ENCODE measurements around the gene ARHGEF10L.

The ARHGEF10L gene

DNA sequence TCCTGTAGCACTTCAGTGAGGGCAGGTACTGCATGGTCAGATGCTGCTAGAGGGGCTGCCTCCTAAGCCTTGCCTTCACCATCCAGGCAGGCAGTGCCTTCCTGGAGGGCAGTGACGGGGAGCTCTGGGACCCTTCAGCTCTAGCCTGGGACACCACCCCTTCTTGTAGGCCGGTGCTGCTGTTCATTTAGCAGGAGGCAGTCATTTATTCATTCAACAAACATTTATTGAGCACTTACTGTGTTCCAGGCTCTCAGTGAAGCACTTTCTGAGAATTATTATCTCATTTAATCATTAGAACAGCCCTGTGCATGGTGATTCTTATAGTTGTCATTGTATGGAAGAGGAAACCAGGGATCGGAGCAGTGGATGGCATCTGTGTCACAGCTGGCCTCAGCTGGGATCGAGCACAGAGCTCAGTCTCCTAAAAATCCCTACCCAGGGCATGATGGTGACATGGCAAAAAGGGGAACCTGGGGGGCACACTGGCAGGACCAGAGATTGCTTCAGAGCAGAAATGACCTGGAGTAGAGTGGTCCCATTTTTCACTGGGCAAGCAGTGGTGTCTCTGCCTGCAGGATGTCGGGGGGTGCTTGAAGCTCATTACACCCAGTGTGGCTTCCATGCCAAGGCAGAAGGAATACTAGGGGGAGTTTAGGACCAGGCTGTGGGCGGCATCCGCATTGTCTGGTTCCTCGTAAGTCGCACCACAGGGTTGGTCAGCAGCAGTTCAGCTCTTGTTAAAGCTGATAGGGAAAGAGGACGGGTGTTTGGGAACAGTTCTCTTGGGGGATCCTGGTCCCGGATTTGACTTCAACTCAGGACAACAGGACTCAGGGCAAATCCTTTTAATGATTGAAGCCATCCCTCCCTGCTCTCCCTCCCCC, 28.8 kb downstream of the ARHGEF10L start:
- TF ChIP-seq, protein P1, sequence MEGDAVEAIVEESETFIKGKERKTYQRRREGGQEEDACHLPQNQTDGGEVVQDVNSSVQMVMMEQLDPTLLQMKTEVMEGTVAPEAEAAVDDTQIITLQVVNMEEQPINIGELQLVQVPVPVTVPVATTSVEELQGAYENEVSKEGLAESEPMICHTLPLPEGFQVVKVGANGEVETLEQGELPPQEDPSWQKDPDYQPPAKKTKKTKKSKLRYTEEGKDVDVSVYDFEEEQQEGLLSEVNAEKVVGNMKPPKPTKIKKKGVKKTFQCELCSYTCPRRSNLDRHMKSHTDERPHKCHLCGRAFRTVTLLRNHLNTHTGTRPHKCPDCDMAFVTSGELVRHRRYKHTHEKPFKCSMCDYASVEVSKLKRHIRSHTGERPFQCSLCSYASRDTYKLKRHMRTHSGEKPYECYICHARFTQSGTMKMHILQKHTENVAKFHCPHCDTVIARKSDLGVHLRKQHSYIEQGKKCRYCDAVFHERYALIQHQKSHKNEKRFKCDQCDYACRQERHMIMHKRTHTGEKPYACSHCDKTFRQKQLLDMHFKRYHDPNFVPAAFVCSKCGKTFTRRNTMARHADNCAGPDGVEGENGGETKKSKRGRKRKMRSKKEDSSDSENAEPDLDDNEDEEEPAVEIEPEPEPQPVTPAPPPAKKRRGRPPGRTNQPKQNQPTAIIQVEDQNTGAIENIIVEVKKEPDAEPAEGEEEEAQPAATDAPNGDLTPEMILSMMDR (IDR thresholded peaks at IDR 0.05; ENCODE audit: control insufficient read depth, insufficient read depth, low read depth, low read length, missing control alignments): no peak
- no peak overlapping the region for H3K4me3 ChIP-seq (ENCODE audit: control insufficient read depth, low read depth, low read length)
- no peak for DNase-seq (ENCODE audit: low read depth)

DNA sequence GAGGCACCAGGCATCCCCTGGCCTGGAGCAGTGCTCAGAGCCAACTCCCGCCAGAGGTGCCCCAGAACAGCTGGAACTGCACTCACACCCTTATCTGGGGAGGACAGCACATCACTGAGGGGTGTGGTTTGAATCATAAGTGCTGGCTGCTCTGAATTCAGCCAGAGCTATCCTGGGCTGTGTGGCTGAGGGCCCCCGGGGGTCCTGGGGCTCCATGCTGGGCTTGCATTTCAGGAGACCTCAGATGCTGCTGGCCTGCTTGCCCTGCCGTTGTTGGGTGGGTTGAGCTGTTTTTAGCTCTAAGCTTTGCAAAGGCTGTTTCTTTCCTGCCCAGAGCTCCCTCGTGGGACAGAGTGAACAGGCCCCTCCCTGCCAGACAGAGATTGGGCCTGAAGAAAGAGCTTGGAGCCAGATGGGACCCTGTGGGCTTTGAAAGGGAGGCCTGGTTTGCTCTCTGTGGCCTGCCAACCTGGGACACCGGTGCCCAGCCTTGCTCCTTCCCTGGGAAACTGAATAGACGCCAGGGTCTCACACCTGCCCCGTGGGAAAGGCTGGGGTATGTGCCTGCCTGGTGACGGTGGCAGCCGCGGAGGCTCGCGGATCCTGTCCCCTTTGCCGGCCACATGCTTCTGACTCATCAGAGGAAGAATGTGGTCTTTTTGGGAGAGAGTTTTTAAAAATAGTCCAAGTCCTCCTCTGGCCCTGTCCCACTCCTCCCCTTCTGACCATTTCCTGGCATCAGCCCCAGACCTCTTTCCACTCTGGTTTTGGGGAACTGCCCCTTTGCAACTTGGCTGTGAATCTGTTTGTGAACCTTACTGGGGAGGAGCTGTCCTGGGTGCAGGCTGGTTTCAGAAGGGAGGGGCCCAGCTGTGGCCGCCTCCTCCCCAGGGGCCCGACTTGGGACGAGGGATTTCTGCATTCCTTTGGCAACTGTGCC, 30.0 kb downstream of the ARHGEF10L start:
- H3K4me3 ChIP-seq (ENCODE audit: control insufficient read depth, low read depth, low read length): no peak overlapping the region
- DNase-seq (ENCODE audit: low read depth): peak; percentile 66
- TF ChIP-seq, protein P1 (IDR thresholded peaks at IDR 0.05; ENCODE audit: control insufficient read depth, insufficient read depth, low read depth, low read length, missing control alignments): no peak

DNA sequence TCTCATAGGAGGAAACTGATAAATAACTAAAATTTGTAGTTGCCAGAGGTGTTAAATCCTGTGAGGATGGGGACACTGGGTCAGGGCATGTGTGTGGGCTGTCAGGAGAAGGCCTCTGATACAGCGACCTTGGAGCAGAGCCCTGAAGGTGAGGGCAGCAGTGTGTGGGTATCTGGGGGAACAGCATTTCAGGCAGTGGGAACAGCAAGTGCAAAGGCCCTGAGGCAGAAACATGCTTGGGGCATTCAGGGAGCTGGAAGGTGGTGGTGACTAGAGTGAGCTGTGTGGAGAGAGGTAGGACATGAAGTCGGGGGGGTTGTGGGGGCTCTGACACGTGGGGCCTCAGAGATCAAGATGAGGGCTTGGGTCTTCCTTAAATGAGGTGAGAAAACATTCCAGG, 30.7 kb downstream of the ARHGEF10L start:
- TF ChIP-seq, protein P1 (IDR thresholded peaks at IDR 0.05; ENCODE audit: control insufficient read depth, insufficient read depth, low read depth, low read length, missing control alignments): no peak
- no peak for DNase-seq (ENCODE audit: low read depth)
- H3K4me3 ChIP-seq (ENCODE audit: control insufficient read depth, low read depth, low read length): no peak overlapping the region

DNA sequence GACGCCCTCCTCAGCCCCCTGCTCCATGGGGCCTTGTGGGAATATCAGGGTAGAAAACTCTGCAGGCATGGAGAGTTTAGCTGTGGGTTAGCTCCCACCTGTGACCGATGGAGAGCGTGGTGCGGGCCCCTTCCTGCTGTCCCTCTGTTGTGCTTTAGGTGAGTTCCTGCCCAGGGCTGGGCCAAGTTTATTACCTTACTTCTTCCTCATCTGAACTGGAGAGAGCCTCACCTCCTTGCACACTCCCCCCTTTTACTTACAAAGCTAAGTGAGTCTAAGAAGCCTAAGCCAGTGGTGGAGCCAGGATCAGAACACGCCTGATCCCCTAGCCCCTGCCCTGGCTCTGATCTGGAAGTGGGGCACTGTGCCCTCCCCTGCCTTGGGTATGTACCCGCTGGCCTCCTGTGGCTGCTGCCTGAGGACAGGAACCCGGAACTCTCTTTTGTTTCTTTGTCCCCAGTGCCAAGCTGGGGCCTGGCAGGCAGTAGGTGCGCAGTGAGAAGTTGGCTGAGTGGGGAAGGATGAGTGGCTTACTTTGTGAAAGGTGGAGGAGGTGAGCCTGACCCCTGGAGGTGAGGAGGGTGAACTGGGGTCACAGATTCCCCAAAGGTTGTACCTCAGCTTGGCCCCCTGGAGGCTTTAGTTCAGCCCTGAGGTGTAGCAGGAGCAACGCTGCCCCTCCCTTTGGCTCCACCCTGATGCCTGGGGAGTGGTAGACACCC, 32.9 kb downstream of the ARHGEF10L start:
- no peak for DNase-seq (ENCODE audit: low read depth)
- no peak overlapping the region for H3K4me3 ChIP-seq (ENCODE audit: control insufficient read depth, low read depth, low read length)
- TF ChIP-seq, protein P1 (IDR thresholded peaks at IDR 0.05; ENCODE audit: control insufficient read depth, insufficient read depth, low read depth, low read length, missing control alignments): peak; percentile 15

DNA sequence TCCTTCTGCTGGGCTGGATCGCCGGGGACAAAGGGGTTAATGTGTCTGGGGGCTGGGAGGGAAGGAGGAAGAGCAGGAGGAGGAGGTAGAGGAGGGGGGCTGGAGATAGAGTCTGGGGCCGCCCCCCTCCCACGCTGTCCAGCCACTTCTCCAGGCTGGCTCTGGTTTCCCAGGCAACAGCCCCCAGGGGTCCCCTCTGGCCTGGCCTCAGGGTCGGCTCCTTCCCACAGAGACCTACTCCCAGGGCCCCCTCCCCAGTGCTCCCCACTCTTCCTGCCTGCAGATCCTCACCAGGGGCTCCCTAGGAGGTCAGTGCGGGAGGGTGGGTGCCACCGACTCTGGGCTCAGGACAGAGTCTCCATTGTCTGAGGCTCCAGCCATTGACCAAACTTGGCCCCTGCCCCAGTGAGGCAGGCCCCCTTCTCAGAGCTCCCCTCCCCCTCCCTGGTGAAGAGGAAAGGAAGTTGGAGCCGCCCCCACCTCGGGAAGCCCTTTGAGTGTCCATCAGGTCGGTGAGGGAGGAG, 34.1 kb downstream of the ARHGEF10L start:
- H3K4me3 ChIP-seq (ENCODE audit: control insufficient read depth, low read depth, low read length): no peak overlapping the region
- TF ChIP-seq, protein P1 (IDR thresholded peaks at IDR 0.05; ENCODE audit: control insufficient read depth, insufficient read depth, low read depth, low read length, missing control alignments): no peak
- DNase-seq (ENCODE audit: low read depth): no peak

DNA sequence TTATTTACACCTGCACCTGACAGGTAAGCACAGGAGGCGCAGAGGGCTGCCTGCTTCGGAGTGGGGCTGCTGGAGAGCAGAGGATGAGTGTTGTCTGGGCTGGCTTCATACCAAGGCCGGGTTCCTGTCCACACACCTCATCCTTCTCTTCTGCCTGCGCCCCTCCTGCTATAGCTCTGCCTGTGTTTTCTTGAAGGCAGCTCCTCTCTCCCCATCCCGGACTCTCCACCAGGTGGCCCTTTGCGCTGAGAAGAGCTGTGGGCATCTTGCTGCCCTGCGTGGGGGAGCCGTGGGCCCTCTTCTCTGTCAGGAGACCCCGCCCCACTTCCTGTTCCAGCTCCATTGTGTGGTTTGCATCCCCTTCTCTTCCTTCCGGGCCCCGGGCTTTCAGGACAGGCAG, 35.0 kb downstream of the ARHGEF10L start:
- no peak overlapping the region for H3K4me3 ChIP-seq (ENCODE audit: control insufficient read depth, low read depth, low read length)
- TF ChIP-seq, protein P1 (IDR thresholded peaks at IDR 0.05; ENCODE audit: control insufficient read depth, insufficient read depth, low read depth, low read length, missing control alignments): peak; percentile 21
- DNase-seq (ENCODE audit: low read depth): no peak
